ENCODE data around the gene DCAF4L1. TPM values are rescaled to one million over a fixed set of nuclear protein-coding genes. Genes with fewer than 3 reads are reported as not detected.
A peak's percentile ranks its signal among the peaks of the same experiment; 100 is the strongest.

DCAF4L1 gene
- polyA plus RNA-seq, 3 donors: 0.32 TPM; not detected in 2

GRCh38 chr4:41975341-41975740, 6.2 kb upstream of the DCAF4L1 start:
- no peaks in the 10 kb centered on the region for H3K36me3 ChIP-seq (replicated peaks in 1 of 2; ENCODE audit: control insufficient read depth in 1 of 2, insufficient read depth in 2 of 2, low read length in 2 of 2)
- H3K27ac ChIP-seq (ENCODE audit: low read depth in 1 of 2, low read length in 2 of 2): no peak overlapping the region
- no peak for TF ChIP-seq CTCF (IDR thresholded peaks at IDR 0.05)
- H3K36me3 Mint-ChIP-seq: no peaks in the 10 kb centered on the region
- intact Hi-C loops (cut with micrococcal nuclease): no loop called here
- no peak overlapping the region for H3K4me3 ChIP-seq (replicated peaks in 1 of 3; ENCODE audit: low read depth in 2 of 3, low read length in 3 of 3)
- no peaks in the 10 kb centered on the region for H4K20me1 ChIP-seq (ENCODE audit: insufficient read depth, low read length)
- WGBS (ENCODE audit: insufficient coverage): 0% methylated on average over 1 of the region's 1 CpG
- no peak overlapping the region for H3K4me2 ChIP-seq (replicated peaks; ENCODE audit: extremely low read depth, low read length, poor library complexity, severe bottlenecking)
- H3K27ac Mint-ChIP-seq: no peak overlapping the region
- DNase-seq: no peak
- H3K4me1 Mint-ChIP-seq: peaks cover 16% of the 10 kb centered on the region
- no peaks in the 10 kb centered on the region for H3K79me2 ChIP-seq (ENCODE audit: insufficient read depth, low read length)
- H3K4me1 ChIP-seq (ENCODE audit: control insufficient read depth in 1 of 2, insufficient read depth in 2 of 2, low read length in 2 of 2): peaks cover 13 to 14% of the 10 kb centered on the region in 2 donors
- peaks cover 0 to 10% of the 10 kb centered on the region in 2 donors for H3K9me3 ChIP-seq (replicated peaks in 1 of 2; ENCODE audit: control insufficient read depth in 1 of 2, insufficient read depth in 1 of 2, low read length in 2 of 2)
- no peak overlapping the region for H3K4me3 Mint-ChIP-seq
- H3K27me3 ChIP-seq (ENCODE audit: control insufficient read depth in 2 of 2, insufficient read depth in 2 of 2, low read length in 2 of 2): no peaks in the 10 kb centered on the region
- H2AFZ ChIP-seq (ENCODE audit: insufficient read depth, low read depth, low read length, poor library complexity, severe bottlenecking): no peak overlapping the region
- H3K9ac ChIP-seq (ENCODE audit: insufficient read depth, low read length, poor library complexity, severe bottlenecking): no peak overlapping the region
- peaks cover 0 to 4% (median 0%) of the 10 kb centered on the region in 3 donors for H3K27me3 Mint-ChIP-seq (ENCODE audit: low read depth in 3 of 3)
- H3K9me3 Mint-ChIP-seq: peaks cover 4 to 26% (median 11%) of the 10 kb centered on the region in 7 donors

GRCh38 chr4:41976775-41977516, 4.6 kb upstream of the DCAF4L1 start:
- Mint-ChIP-seq H3K27me3 (ENCODE audit: low read depth in 3 of 3) (peaks cover 0 to 4% (median 0%) of the 10 kb centered on the region in 3 donors), H3K27ac (no peak overlapping the region), H3K36me3 (no peaks in the 10 kb centered on the region), H3K4me1 (peaks cover 16% of the 10 kb centered on the region), H3K9me3 (peaks cover 5 to 26% (median 9%) of the 10 kb centered on the region in 7 donors), H3K4me3 (no peak overlapping the region)
- Histone ChIP-seq H3K4me3 (replicated peaks in 1 of 3; ENCODE audit: low read depth in 2 of 3, low read length in 3 of 3) (no peak overlapping the region), H3K9ac (ENCODE audit: insufficient read depth, low read length, poor library complexity, severe bottlenecking) (no peak overlapping the region), H2AFZ (ENCODE audit: insufficient read depth, low read depth, low read length, poor library complexity, severe bottlenecking) (no peak overlapping the region), H3K4me1 (ENCODE audit: control insufficient read depth in 1 of 2, insufficient read depth in 2 of 2, low read length in 2 of 2) (peaks cover 13 to 14% of the 10 kb centered on the region in 2 donors), H3K27ac (ENCODE audit: low read depth in 1 of 2, low read length in 2 of 2) (peak overlapping the region in 1 of 2 donors; percentile 21), H3K27me3 (ENCODE audit: control insufficient read depth in 2 of 2, insufficient read depth in 2 of 2, low read length in 2 of 2) (no peaks in the 10 kb centered on the region), H3K79me2 (ENCODE audit: insufficient read depth, low read length) (no peaks in the 10 kb centered on the region), H4K20me1 (ENCODE audit: insufficient read depth, low read length) (no peaks in the 10 kb centered on the region), H3K9me3 (replicated peaks in 1 of 2; ENCODE audit: control insufficient read depth in 1 of 2, insufficient read depth in 1 of 2, low read length in 2 of 2) (peaks cover 4 to 14% of the 10 kb centered on the region in 2 donors), H3K36me3 (replicated peaks in 1 of 2; ENCODE audit: control insufficient read depth in 1 of 2, insufficient read depth in 2 of 2, low read length in 2 of 2) (no peaks in the 10 kb centered on the region), H3K4me2 (replicated peaks; ENCODE audit: extremely low read depth, low read length, poor library complexity, severe bottlenecking) (no peak overlapping the region)
- no peak for TF ChIP-seq CTCF (IDR thresholded peaks at IDR 0.05)
- DNase-seq: no peak
- intact Hi-C loops (cut with micrococcal nuclease): no loop called here
- WGBS (ENCODE audit: insufficient coverage): 100% methylated on average over 1 of the region's 1 CpG
